GM19023 (cell line): ENCODE measurements around the gene LDLRAD4.

Source experiments
- ATAC-seq: cut with Tn5 transposase; IDR thresholded peaks from one replicate; pipeline ENCODE4 v1.9.1; 2021; ENCODE audit warnings: mild to moderate bottlenecking, moderate library complexity; ENCODE audit not compliant: unreplicated experiment

LDLRAD4 gene

GRCh38 chr18:13420969-13421686, 202.6 kb downstream of the LDLRAD4 start:
- no peak for ATAC-seq

- no peak for ATAC-seq
Measured at GRCh38 chr18:13422541-13423147, 204.1 kb downstream of the LDLRAD4 start.

- no peak for ATAC-seq
Measured at GRCh38 chr18:13423352-13423751, 204.8 kb downstream of the LDLRAD4 start.

GRCh38 chr18:13424363-13424762, 205.8 kb downstream of the LDLRAD4 start:
- no peak for ATAC-seq

GRCh38 chr18:13425357-13426091, 207.0 kb downstream of the LDLRAD4 start:
- no peak for ATAC-seq

- no peak for ATAC-seq
Measured at GRCh38 chr18:13427354-13427753, 208.8 kb downstream of the LDLRAD4 start.

GRCh38 chr18:13428319-13428718, 209.8 kb downstream of the LDLRAD4 start:
- no peak for ATAC-seq

- ATAC-seq, result no peak
Measured at GRCh38 chr18:13429016-13429415, 210.5 kb downstream of the LDLRAD4 start.

- no peak for ATAC-seq
Measured at GRCh38 chr18:13429884-13430510, 211.4 kb downstream of the LDLRAD4 start.

- ATAC-seq, result no peak
Measured at GRCh38 chr18:13430663-13431062, 212.1 kb downstream of the LDLRAD4 start.

- ATAC-seq, result no peak
Measured at GRCh38 chr18:13431886-13432285, 213.3 kb downstream of the LDLRAD4 start.

- ATAC-seq, result no peak
Measured at GRCh38 chr18:13433125-13433524, 214.6 kb downstream of the LDLRAD4 start.

- no peak for ATAC-seq
Measured at GRCh38 chr18:13433685-13434084, 215.1 kb downstream of the LDLRAD4 start.

- no peak for ATAC-seq
Measured at GRCh38 chr18:13434854-13435253, 216.3 kb downstream of the LDLRAD4 start.

- no peak for ATAC-seq
Measured at GRCh38 chr18:13435586-13436333, 217.2 kb downstream of the LDLRAD4 start.

GRCh38 chr18:13436576-13436975, 218.0 kb downstream of the LDLRAD4 start:
- ATAC-seq, result no peak

- ATAC-seq, result no peak
Measured at GRCh38 chr18:13437034-13437433, 218.5 kb downstream of the LDLRAD4 start.

GRCh38 chr18:13437796-13438506, 219.4 kb downstream of the LDLRAD4 start:
- ATAC-seq, result no peak

GRCh38 chr18:13438507-13439056, 220.0 kb downstream of the LDLRAD4 start:
- ATAC-seq, result no peak

- no peak for ATAC-seq
Measured at GRCh38 chr18:13439461-13439860, 220.9 kb downstream of the LDLRAD4 start.
